Muscle layer of colon (tissue), 2 donors: Measurements from ENCODE around the gene TMEM132C.

Experiments
- H3K27ac ChIP-seq: one replicate; pipeline ENCODE4 v1.7.0; 2013; ENCODE audit warnings: low read depth, mild to moderate bottlenecking, low read length, moderate library complexity
- H3K27me3 ChIP-seq, 2 donors: one replicate each; pipeline ENCODE4 v1.7.0; 2013; ENCODE audit warnings: low read length in 2 of 2, mild to moderate bottlenecking in 2 of 2; ENCODE audit not compliant: insufficient read depth in 2 of 2, control insufficient read depth in 1 of 2
- H3K36me3 ChIP-seq: one replicate; pipeline ENCODE4 v1.7.0; 2013; ENCODE audit warnings: mild to moderate bottlenecking, low read length; ENCODE audit not compliant: insufficient read depth
- H3K4me1 ChIP-seq: one replicate; pipeline ENCODE4 v1.7.0; 2013; ENCODE audit warnings: mild to moderate bottlenecking, low read length; ENCODE audit not compliant: insufficient read depth
- H3K4me3 ChIP-seq, 2 donors: one replicate each; pipeline ENCODE4 v1.7.0; 2013; ENCODE audit warnings: low read length in 2 of 2, low read depth in 1 of 2, mild to moderate bottlenecking in 1 of 2, moderate library complexity in 1 of 2
- H3K9ac ChIP-seq: one replicate; pipeline ENCODE4 v1.7.0; 2013; ENCODE audit warnings: low read length
- H3K9me3 ChIP-seq: one replicate; pipeline ENCODE4 v1.7.0; 2013; ENCODE audit warnings: mild to moderate bottlenecking, low read length
- donor health status: abdominal sarcoma.
- donor health status: Adenocarcinoma of cecum.

The TMEM132C gene

GRCh38 chr12:128353301-128353700 lies 86.3 kb downstream of the TMEM132C start:
- H3K4me3 ChIP-seq = no peak overlapping the region
- H3K9ac ChIP-seq = no peak overlapping the region
- H3K36me3 ChIP-seq = no peaks in the 10 kb centered on the region
- H3K27ac ChIP-seq = no peak overlapping the region
- H3K9me3 ChIP-seq = no peaks in the 10 kb centered on the region
- H3K4me1 ChIP-seq = no peaks in the 10 kb centered on the region
- peaks cover 0 to 4% of the 10 kb centered on the region in 2 donors for H3K27me3 ChIP-seq

DNA sequence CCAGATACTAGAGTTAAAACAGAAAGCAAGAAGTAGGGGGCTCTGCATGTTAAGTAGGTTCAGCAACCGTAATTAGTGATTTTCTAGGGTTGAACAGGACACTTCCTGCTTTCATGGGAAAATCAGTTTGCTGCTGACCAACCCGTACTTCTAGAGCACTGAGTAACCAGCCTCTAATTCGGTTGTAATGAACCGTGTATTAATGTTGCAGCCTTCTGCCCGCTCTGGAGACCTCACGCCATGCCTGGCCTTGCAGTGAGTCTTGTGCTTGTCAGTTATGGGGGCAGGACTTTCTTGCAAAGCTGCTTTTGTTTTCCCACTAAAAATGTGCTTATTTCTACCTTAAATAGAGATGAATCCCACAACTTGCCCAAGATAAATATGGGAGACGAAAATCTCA lies 89.6 kb downstream of the TMEM132C start:
- Histone ChIP-seq H3K36me3 (no peaks in the 10 kb centered on the region), H3K27me3 (peaks cover 0 to 4% of the 10 kb centered on the region in 2 donors), H3K4me1 (no peaks in the 10 kb centered on the region), H3K27ac (no peak overlapping the region), H3K9me3 (no peaks in the 10 kb centered on the region), H3K9ac (no peak overlapping the region), H3K4me3 (no peak overlapping the region)

DNA sequence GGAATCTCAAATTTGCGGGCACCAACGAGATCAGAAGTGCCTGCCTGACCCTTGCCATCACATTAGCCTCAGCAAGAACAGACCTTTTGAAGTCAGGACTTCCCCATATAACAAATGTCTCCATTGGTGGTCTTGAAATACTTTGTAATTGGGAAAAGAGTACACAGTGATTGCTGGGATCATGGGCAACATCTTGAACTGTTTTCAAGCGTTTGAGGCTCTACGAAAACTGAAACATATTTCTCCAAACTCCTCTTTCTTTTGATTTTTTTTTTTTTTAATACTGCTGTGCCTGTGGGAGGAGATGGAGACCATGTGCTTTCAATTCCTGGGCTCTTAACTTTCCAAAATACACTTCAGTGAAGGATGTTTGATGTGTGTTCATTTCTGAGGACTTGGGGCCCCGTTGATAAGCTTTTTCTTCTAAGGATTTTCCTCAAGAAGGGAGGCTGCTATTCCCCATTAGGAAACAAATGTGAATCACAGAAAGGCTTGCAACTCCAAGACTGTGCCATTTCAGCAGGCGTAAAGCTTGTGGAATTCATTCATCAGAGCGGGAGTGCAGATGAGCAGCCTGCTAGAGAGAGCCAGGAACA lies 94.5 kb downstream of the TMEM132C start:
- no peak overlapping the region for H3K9ac ChIP-seq
- H3K36me3 ChIP-seq = no peaks in the 10 kb centered on the region
- H3K9me3 ChIP-seq = no peaks in the 10 kb centered on the region
- H3K4me1 ChIP-seq = no peaks in the 10 kb centered on the region
- H3K27ac ChIP-seq = no peak overlapping the region
- H3K27me3 ChIP-seq = peaks cover 3 to 5% of the 10 kb centered on the region in 2 donors
- H3K4me3 ChIP-seq = no peak overlapping the region

DNA sequence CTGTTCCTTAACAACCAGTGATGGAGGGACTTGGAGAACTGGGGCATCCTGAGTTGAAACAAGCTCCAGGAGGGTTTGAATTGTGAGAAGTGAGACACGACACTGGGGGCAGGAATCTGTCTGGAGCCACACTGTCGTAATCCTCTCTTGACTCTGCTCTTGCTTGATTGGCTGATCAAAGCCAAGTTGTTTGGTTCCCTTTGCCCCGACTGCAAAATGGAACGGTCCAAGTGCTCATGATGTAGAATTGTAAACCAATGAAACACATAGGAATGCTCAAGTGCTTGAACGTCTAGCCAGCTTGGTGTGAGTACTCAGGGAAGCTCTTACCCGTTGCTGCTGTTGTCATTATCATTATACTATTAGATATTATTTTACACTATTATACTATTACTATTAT lies 98.1 kb downstream of the TMEM132C start:
- no peaks in the 10 kb centered on the region for H3K36me3 ChIP-seq
- H3K9ac ChIP-seq = no peak overlapping the region
- no peak overlapping the region for H3K4me3 ChIP-seq
- peaks cover 3 to 10% of the 10 kb centered on the region in 2 donors for H3K27me3 ChIP-seq
- no peaks in the 10 kb centered on the region for H3K4me1 ChIP-seq
- no peaks in the 10 kb centered on the region for H3K9me3 ChIP-seq
- no peak overlapping the region for H3K27ac ChIP-seq

DNA sequence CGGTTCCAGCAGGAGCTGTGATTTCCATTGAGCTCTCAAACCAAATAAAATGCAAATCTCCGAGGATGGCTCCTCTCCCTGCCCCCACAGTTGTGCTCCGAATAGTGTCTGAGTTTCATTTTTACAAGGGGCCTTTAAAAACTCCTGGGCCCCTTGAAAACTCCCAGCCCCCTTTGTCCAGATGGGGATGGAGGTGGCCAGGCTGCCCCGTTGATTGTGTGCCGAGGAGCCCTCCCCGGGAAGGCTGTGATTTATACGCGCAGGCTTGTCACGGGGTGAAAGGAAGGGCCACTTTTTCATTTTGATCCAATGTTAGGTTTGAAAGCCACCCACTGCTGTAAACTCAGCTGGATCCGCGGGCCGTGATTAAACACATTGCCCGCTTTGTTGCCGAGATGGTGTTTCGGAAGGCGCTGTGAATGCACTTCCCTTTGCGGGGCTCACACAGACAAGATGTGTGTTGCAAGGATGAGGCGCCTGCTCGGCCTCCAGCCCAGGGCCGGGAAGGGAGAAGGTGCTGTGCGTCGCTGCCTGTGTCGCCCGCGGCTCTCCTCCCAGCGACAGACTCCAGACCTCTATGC lies 98.8 kb downstream of the TMEM132C start:
- Histone ChIP-seq H3K9me3 (no peaks in the 10 kb centered on the region), H3K9ac (no peak overlapping the region), H3K27me3 (peaks cover 3 to 10% of the 10 kb centered on the region in 2 donors), H3K36me3 (no peaks in the 10 kb centered on the region), H3K27ac (no peak overlapping the region), H3K4me1 (no peaks in the 10 kb centered on the region), H3K4me3 (peak overlapping the region; percentile 16 to 55)

- no peaks in the 10 kb centered on the region for H3K36me3 ChIP-seq
- H3K4me3 ChIP-seq = no peak overlapping the region
- H3K4me1 ChIP-seq = no peaks in the 10 kb centered on the region
- peaks cover 3 to 10% of the 10 kb centered on the region in 2 donors for H3K27me3 ChIP-seq
- no peak overlapping the region for H3K9ac ChIP-seq
- H3K27ac ChIP-seq = no peak overlapping the region
- H3K9me3 ChIP-seq = no peaks in the 10 kb centered on the region
Measured at GRCh38 chr12:128367961-128368360, 101.0 kb downstream of the TMEM132C start.

DNA sequence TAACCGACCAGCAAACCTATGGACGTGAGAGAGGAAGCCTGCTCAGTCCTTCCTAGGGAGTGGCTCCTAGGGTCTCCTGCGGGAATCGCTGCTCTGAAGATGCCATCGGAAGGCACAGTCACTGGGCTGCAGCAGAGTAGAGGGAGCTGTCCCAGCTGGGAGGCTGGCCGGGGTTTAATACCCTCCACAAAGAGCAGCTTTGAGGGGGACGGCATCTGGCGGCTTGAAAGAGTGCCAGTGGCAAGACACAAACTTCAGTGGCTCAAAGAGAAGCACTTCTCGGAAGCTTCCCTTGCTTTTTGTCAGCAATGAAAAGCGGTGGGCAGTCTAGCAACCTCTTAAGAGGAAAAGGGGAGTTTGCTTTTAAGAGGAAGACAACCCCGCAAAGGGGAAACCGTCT lies 114.6 kb downstream of the TMEM132C start:
- H3K27ac ChIP-seq = no peak overlapping the region
- H3K4me3 ChIP-seq = no peak overlapping the region
- H3K27me3 ChIP-seq = no peaks in the 10 kb centered on the region
- H3K4me1 ChIP-seq = no peaks in the 10 kb centered on the region
- H3K36me3 ChIP-seq = no peaks in the 10 kb centered on the region
- no peak overlapping the region for H3K9ac ChIP-seq
- no peaks in the 10 kb centered on the region for H3K9me3 ChIP-seq

- no peaks in the 10 kb centered on the region for H3K36me3 ChIP-seq
- H3K27me3 ChIP-seq = no peaks in the 10 kb centered on the region
- H3K4me1 ChIP-seq = no peaks in the 10 kb centered on the region
- H3K9me3 ChIP-seq = no peaks in the 10 kb centered on the region
- H3K4me3 ChIP-seq = no peak overlapping the region
- no peak overlapping the region for H3K27ac ChIP-seq
- H3K9ac ChIP-seq = no peak overlapping the region
Measured at GRCh38 chr12:128381946-128382345, 115.0 kb downstream of the TMEM132C start.

DNA sequence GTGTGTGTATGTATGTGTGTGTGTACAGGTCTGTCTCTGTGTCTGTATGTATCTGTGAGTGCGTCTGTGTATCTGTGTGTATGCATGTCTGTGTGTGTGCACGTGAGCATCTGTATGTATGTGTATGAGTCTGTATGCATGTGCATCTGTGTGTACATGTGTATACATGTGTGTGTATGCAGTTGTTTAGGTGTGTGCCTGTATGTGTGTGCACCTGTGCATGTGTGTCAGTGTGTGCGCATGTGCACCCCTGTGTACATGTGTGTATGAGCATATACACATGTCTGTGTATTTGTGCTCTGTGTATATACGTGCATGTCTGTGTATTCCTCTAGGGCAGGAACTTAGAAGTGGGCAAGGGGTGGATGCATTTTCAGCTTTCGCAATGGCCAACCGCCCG lies 116.0 kb downstream of the TMEM132C start:
- H3K9ac ChIP-seq = no peak overlapping the region
- no peaks in the 10 kb centered on the region for H3K36me3 ChIP-seq
- no peak overlapping the region for H3K27ac ChIP-seq
- H3K9me3 ChIP-seq = no peaks in the 10 kb centered on the region
- no peaks in the 10 kb centered on the region for H3K27me3 ChIP-seq
- H3K4me1 ChIP-seq = no peaks in the 10 kb centered on the region
- H3K4me3 ChIP-seq = no peak overlapping the region

DNA sequence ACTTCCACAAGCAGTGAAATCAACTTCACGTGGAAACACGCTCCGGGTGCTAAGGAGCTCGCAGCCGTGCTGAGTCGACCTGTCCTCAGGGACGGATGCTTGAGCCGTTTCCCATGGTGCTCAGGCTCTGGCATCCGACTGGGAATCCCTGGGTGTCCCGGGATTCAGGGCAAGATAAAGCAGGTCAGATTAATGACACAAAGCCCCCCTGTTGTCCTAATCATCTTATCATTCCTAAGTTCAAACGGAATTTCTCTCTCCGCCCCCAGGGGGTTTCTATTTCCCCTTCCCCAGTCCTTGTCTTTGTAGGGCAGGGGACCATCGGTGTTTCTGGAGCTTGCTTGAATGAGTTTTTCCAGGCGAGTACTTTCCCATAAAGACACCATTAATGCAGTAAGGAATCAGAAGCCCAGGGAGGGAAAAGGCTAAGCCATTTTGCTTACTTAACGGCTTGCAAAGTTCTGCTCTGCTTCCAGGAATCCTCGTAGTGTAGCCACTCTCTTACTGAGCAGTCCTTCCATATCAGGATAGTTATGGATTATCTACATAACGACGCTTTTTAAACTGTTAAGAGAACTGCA lies 116.5 kb downstream of the TMEM132C start:
- Histone ChIP-seq H3K4me3 (no peak overlapping the region), H3K9ac (no peak overlapping the region), H3K4me1 (no peaks in the 10 kb centered on the region), H3K9me3 (no peaks in the 10 kb centered on the region), H3K27me3 (no peaks in the 10 kb centered on the region), H3K36me3 (no peaks in the 10 kb centered on the region), H3K27ac (no peak overlapping the region)

- no peak overlapping the region for H3K9ac ChIP-seq
- H3K4me3 ChIP-seq = no peak overlapping the region
- H3K9me3 ChIP-seq = no peaks in the 10 kb centered on the region
- no peaks in the 10 kb centered on the region for H3K4me1 ChIP-seq
- no peaks in the 10 kb centered on the region for H3K36me3 ChIP-seq
- H3K27ac ChIP-seq = no peak overlapping the region
- no peaks in the 10 kb centered on the region for H3K27me3 ChIP-seq
Measured at GRCh38 chr12:128385736-128386135, 118.8 kb downstream of the TMEM132C start.
